GM08714 (cell line): ENCODE data around the gene GAREM2.

Experiments used
- H3K4me3 ChIP-seq: fragments of 200-500 bp; sonication (Bioruptor generic); 2 replicates; pipeline ENCODE4 v1.5.1; 2014; ENCODE audit warnings: mild to moderate bottlenecking, low read length, inconsistent platforms
- ZNF274 ChIP-seq: IDR thresholded peaks from 2 replicates; pipeline ENCODE4 v1.6.1; 2012; ENCODE audit warnings: mild to moderate bottlenecking, low read depth, low read length

Gene GAREM2

DNA sequence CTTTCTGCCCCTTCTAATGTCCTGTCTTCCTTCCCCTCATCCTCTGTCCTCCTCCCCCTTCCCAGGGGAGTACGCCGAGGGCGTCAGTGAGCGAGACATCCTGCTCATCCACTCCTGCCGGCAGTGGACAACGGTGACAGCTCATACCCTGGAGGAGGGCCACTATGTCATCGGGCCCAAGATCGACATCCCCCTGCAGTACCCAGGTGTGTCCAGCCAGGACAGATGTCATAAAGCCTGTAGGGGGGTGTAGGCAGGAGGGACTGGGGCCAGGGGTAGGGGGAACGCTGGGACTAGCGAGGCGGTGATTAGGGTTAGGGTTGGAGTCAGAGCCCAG is 3.4 kb downstream of the GAREM2 start:
- no peak overlapping the region for H3K4me3 ChIP-seq
- TF ChIP-seq ZNF274, result no peak

GRCh38 chr2:26177122-26177521 is 4.2 kb downstream of the GAREM2 start:
- H3K4me3 ChIP-seq, result no peak overlapping the region
- no peak for TF ChIP-seq ZNF274

GRCh38 chr2:26178246-26178645 is 5.4 kb downstream of the GAREM2 start:
- H3K4me3 ChIP-seq, result no peak overlapping the region
- TF ChIP-seq ZNF274, result no peak

- peak overlapping the region; percentile 10; the same call in 1 of the 2 replicates for H3K4me3 ChIP-seq
- TF ChIP-seq ZNF274, result no peak
Observed at GRCh38 chr2:26178746-26179436, 6.0 kb downstream of the GAREM2 start.

- no peak overlapping the region for H3K4me3 ChIP-seq
- TF ChIP-seq ZNF274, result no peak
Observed at GRCh38 chr2:26179446-26179913, 6.6 kb downstream of the GAREM2 start.

- TF ChIP-seq ZNF274, result no peak
- H3K4me3 ChIP-seq, result no peak overlapping the region
Observed at GRCh38 chr2:26182441-26182840, 9.6 kb downstream of the GAREM2 start.

DNA sequence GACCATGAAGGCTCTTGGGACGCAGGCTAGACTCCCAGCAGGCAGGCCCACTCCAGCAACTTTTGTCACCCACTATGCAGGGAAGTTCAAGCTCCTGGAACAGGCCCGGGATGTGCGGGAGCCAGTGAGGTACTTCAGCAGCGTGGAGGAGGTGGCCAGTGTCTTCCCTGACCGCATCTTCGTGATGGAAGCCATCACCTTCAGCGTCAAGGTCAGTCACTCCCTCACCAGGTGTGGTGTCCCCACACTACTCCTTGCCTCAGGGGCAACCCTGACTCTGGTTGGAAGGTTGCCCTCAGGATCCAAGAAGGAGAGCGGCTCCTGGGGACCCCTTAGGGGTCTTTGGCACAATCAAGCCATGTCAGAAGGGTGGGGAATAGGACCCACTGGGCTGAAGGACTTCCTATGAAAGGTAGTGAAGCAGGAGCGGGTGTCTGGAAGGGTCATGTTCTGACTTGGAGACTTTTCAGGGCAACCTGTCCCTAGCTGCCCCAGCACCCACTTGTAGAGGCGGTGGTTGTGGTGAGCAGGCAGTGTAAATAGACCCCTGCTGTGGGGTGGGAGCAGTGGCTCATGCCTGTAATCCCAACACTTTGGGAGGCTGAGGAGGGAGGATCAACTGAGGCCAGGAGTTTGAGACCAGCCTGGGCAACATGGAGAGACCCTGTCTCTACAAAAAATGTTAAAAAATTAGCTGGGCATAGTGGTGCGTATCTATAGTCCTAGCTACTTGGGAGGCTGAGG is 10.2 kb downstream of the GAREM2 start:
- no peak for TF ChIP-seq ZNF274
- H3K4me3 ChIP-seq, result no peak overlapping the region

DNA sequence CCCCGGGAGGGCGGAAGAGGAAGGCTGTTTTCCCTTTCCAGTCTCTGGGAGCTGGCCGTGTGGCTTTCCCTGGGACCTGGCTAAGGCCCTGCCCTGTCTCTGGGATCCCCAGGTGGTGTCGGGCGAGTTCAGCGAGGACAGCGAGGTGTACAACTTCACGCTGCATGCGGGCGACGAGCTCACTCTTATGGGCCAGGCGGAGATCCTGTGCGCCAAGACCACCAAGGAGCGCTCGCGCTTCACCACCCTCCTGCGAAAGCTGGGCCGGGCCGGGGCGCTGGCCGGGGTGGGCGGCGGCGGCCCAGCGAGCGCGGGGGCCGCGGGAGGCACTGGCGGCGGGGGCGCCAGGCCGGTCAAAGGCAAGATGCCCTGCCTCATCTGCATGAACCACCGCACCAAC is 11.2 kb downstream of the GAREM2 start:
- H3K4me3 ChIP-seq, result no peak overlapping the region; the same call in 1 of the 2 replicates
- no peak for TF ChIP-seq ZNF274

DNA sequence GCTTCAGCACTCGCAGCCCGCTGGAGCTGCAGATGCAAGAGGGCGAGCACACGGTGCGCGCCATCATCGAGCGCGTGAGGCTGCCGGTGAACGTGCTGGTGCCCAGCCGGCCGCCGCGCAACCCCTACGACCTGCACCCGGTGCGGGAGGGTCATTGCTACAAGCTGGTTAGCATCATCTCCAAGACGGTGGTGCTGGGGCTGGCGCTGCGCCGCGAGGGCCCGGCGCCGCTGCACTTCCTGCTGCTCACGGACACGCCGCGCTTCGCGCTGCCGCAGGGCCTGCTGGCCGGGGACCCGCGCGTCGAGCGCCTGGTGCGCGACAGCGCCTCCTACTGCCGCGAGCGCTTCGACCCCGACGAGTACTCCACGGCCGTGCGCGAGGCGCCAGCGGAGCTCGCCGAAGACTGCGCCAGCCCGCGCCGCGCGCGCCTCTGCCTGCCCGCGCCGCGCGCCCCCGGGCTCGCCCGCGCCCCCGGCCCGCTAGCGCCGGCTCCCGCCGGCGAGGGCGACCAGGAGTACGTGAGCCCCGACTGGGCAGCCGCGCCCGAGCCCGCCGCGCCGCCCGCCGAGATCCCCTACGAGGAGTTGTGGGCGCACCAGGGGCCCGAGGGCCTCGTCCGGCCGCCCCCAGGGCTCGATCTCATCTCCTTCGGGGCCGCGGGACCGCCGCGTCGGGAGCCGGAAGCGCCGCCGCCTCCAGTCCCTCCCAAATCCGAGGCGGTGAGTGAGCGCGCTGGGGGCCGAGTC is 11.8 kb downstream of the GAREM2 start:
- no peak for TF ChIP-seq ZNF274
- H3K4me3 ChIP-seq, result peak overlapping the region; percentile 43; the same call in 1 of the 2 replicates

- peak overlapping the region; percentile 43; the same call in 1 of the 2 replicates for H3K4me3 ChIP-seq
- no peak for TF ChIP-seq ZNF274
Observed at GRCh38 chr2:26185304-26185928, 12.5 kb downstream of the GAREM2 start.

DNA sequence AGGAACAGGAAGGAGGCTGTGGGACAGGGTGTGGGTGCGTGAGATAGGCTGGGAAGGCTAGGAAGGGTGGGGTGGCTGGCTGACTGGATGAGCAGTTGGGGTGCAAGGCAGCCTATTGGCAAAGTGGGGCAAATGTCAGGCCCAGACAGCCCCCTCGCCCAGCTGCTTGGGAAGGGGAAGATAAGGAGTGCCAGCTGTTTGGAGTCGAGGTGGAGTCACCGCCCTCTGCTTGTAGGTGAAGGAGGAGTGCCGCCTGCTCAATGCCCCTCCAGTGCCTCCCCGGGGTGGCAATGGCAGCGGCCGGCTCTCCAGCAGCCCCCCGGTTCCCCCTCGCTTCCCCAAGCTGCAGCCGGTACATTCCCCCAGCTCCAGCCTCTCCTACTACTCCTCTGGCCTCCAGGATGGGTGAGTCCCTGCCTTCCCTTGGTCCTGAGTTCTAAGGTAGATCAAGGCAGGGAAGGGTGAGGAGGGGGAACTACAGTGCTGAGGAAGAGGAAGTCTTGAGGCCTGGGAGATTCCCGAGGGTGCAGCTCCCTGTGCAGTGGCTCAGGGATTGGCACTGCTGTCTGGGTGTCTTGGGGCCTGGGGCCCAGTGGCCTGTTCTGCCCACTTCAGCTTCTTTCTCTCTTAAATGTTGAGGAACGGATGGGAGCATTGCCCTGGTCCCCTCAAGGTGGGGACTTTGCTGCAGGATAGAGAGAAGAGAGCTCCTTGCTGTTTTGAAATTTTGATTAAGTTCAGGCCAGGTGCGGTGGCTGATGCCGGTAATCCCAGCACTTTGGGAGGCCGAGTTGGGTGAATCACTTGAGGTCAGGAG is 13.3 kb downstream of the GAREM2 start:
- TF ChIP-seq ZNF274, result no peak
- H3K4me3 ChIP-seq, result no peak overlapping the region

- H3K4me3 ChIP-seq, result no peak overlapping the region
- no peak for TF ChIP-seq ZNF274
Observed at GRCh38 chr2:26187114-26187513, 14.2 kb downstream of the GAREM2 start.

DNA sequence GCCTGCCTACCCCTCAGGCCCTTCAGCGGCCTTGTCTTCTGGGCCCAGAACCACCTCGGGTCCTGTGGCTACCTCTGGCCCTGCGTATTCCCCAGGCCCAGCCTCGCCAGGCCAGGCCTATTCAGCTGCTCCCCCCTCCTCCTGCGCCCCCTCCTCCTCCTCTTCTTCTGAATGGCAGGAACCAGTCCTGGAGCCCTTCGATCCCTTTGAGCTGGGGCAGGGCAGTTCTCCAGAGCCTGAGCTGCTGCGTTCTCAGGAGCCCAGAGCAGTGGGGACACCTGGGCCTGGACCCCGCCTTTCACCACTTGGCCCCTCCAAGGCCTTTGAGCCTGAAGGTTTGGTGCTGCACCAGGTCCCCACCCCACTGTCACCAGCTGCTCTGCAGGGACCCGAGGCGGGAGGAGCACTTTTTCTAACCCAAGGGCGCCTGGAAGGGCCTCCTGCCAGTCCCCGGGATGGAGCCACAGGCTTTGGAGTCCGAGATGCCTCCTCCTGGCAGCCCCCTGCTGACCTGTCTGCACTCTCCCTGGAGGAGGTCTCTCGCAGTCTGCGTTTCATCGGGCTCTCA is 14.7 kb downstream of the GAREM2 start:
- H3K4me3 ChIP-seq, result no peak overlapping the region
- no peak for TF ChIP-seq ZNF274

DNA sequence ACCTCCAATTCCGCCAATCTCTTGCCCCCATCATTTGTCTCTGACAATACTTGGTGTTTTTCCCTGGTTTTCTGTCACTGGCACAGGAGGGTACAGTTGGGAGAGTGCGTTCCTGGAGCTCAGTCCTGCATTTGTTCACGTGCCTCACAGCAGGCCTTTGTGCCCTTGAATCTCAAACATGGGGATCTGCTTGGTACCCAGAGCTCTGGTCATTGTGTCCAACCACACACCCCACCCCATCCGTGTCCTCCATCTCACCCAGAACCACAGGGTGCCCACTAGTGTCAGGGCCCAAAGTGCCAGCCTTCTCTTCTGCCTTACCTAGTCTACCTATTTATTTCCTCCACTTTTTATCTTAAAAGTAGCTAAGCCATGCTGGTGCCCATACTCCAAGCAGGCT is 16.2 kb downstream of the GAREM2 start:
- no peak for TF ChIP-seq ZNF274
- H3K4me3 ChIP-seq, result no peak overlapping the region
